ENCODE measurements around the gene ZNF772.

Gene ZNF772

GRCh38 chr19:57435062-57435978 lies 42.0 kb downstream of the ZNF772 start, which contains the start of gene ZNF749:
Gene ZNF749, plus strand, starts transcription at chr19:57435325. Its CDS starts 254 bp downstream, at chr19:57435579.
- peak; percentile 86 for DNase-seq (ENCODE audit: low read depth)

- DNase-seq (ENCODE audit: low read depth): no peak
These were observed 42.8 kb downstream of the ZNF772 start for GRCh38 chr19:57434386-57435061.

GRCh38 chr19:57421037-57421436 lies 56.3 kb downstream of the ZNF772 start:
- no peak for DNase-seq (ENCODE audit: low read depth)

GRCh38 chr19:57419439-57419838 lies 57.9 kb downstream of the ZNF772 start:
- no peak for DNase-seq (ENCODE audit: low read depth)
